Adrenal gland (tissue), 5 donors: ENCODE results near the gene B4GALT1.

ENCODE experiments used
- POLR2A ChIP-seq, 2 donors: fragments of 450-650 bp; IDR thresholded peaks; one replicate each; pipeline ENCODE4 v1.6.1; 2017; ENCODE audit warnings: antibody characterized with exemption in 2 of 2, mild to moderate bottlenecking in 2 of 2, moderate library complexity in 1 of 2
- TF ChIP-seq, protein P1 (sequence below), 6 experiments: fragments of 450-650 bp in 4 of 6; fragments of 200-600 bp in 2 of 6; sonication (generic) in 1 of 6; IDR thresholded peaks; 1 replicate in 5 of 6; 2 replicates in 1 of 6; pipeline versions ENCODE4 v1.5.1 to v1.8.0; 2016 to 2021; ENCODE audit warnings: antibody characterized with exemption in 6 of 6, mild to moderate bottlenecking in 2 of 6, moderate library complexity in 1 of 6
- donor health status: DM: no; HTN: no; CAD: no.

DNA sequence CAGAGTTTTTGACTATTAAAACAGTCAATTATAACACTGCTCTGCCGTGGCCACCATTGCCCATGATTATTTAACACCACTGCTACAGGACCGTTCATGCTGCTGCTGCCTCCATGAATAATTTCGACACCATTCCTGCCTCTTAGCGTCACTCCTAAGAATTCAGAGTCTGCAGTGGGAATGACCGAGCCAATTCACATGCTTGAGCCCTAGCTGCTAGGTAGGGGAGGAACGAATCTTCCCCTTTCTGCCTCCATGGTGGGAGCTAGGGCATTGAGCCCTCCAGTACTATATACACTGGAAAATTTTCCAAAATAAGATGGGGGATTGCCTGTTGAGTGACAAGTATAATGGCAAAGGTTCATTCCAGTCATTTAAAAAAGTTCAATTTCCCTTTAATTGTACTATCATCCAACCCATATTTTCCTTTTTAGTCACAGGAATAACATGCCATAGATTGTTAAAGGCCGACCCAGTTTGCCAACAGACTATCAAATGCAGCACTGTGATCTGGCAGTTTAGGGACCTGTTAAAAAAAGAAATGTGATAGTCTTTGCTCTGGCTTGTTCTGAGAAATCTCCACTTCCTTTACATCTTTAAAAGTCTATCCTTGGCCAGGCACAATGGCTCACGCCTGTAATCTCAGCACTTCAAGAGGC, 13.5 kb upstream of the B4GALT1 start:
- TF ChIP-seq, protein P1, sequence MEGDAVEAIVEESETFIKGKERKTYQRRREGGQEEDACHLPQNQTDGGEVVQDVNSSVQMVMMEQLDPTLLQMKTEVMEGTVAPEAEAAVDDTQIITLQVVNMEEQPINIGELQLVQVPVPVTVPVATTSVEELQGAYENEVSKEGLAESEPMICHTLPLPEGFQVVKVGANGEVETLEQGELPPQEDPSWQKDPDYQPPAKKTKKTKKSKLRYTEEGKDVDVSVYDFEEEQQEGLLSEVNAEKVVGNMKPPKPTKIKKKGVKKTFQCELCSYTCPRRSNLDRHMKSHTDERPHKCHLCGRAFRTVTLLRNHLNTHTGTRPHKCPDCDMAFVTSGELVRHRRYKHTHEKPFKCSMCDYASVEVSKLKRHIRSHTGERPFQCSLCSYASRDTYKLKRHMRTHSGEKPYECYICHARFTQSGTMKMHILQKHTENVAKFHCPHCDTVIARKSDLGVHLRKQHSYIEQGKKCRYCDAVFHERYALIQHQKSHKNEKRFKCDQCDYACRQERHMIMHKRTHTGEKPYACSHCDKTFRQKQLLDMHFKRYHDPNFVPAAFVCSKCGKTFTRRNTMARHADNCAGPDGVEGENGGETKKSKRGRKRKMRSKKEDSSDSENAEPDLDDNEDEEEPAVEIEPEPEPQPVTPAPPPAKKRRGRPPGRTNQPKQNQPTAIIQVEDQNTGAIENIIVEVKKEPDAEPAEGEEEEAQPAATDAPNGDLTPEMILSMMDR (IDR thresholded peaks at IDR 0.05) = no peak
- no peak for TF ChIP-seq POLR2A (IDR thresholded peaks at IDR 0.05)
